Measurements from ENCODE around the gene CFDP1.

DNA sequence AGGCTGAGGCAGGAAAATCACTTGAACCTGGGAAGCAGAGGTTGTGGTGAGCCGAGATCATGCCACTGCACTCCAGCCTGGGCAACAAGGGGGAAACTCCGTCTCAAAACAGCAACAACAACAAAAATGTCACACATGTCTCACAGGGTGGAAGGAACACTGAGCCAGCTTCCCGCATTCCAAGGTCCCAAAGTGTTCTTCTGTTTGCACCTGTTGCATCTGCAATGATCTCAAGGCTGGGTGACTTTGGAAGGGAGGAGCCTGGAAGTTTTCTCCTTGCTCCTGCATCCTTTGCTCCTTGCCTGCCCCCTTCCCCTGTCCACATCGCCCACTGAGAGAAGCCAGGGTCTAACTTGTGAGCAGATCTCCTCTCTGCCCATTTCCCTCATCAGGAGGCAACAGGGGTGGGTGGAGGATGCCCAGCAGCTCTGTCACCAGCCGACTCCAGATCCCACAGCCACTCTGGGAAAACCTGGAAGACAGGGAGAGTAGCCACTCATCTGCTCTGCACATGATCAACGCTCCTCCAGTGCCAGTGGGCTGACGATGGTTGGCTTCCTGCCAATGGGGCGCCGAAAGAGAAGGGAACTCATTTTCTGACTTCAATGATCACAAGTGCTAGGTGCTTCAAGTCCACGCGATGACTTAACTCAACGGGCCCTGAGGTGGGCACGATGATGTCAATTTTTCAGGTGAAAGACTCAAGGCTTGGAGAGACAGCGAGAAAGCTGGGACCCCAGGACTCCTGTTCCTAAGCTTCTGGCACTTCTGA, 49.3 kb upstream of the CFDP1 start:
- TF ChIP-seq, protein P1, sequence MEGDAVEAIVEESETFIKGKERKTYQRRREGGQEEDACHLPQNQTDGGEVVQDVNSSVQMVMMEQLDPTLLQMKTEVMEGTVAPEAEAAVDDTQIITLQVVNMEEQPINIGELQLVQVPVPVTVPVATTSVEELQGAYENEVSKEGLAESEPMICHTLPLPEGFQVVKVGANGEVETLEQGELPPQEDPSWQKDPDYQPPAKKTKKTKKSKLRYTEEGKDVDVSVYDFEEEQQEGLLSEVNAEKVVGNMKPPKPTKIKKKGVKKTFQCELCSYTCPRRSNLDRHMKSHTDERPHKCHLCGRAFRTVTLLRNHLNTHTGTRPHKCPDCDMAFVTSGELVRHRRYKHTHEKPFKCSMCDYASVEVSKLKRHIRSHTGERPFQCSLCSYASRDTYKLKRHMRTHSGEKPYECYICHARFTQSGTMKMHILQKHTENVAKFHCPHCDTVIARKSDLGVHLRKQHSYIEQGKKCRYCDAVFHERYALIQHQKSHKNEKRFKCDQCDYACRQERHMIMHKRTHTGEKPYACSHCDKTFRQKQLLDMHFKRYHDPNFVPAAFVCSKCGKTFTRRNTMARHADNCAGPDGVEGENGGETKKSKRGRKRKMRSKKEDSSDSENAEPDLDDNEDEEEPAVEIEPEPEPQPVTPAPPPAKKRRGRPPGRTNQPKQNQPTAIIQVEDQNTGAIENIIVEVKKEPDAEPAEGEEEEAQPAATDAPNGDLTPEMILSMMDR (IDR thresholded peaks at IDR 0.05): no peak
- TF ChIP-seq EP300 (IDR thresholded peaks at IDR 0.05): no peak
- TF ChIP-seq POLR2A (IDR thresholded peaks at IDR 0.05): no peak
- no peak for TF ChIP-seq POLR2AphosphoS5 (IDR thresholded peaks at IDR 0.05)

Measured in suprapubic skin (tissue), 4 donors.